Osteocyte (in vitro differentiated cells): Measurements from ENCODE around the gene VSTM2L. TPM values are rescaled to one million over a fixed set of nuclear protein-coding genes. Genes with fewer than 3 reads are reported as not detected.

ENCODE experiments used
- DNase-seq: peaks from one replicate; pipeline ENCODE4 v3.0.0; 2021; ENCODE audit warnings: mixed read lengths; ENCODE audit not compliant: unreplicated experiment; ENCODE audit errors: extremely low spot score
- H3K27ac Mint-ChIP-seq: one replicate; pipeline ENCODE4 v1.8.0; 2021; ENCODE audit warnings: mild to moderate bottlenecking, mixed read lengths; ENCODE audit not compliant: unreplicated experiment
- H3K27me3 Mint-ChIP-seq: one replicate; pipeline ENCODE4 v1.8.0; 2021; ENCODE audit warnings: mixed read lengths; ENCODE audit not compliant: unreplicated experiment
- H3K36me3 Mint-ChIP-seq: one replicate; pipeline ENCODE4 v1.8.0; 2021; ENCODE audit warnings: mixed read lengths; ENCODE audit not compliant: unreplicated experiment
- H3K4me1 Mint-ChIP-seq: one replicate; pipeline ENCODE4 v1.8.0; 2021; ENCODE audit warnings: mixed read lengths; ENCODE audit not compliant: unreplicated experiment
- H3K4me3 Mint-ChIP-seq: one replicate; pipeline ENCODE4 v1.8.0; 2021; ENCODE audit warnings: mild to moderate bottlenecking, moderate library complexity, mixed read lengths; ENCODE audit not compliant: unreplicated experiment
- H3K9me3 Mint-ChIP-seq: one replicate; pipeline ENCODE4 v1.8.0; 2021; ENCODE audit warnings: mixed read lengths; ENCODE audit not compliant: unreplicated experiment
- CTCF ChIP-seq: fragments of 200-600 bp; sonication (generic); IDR thresholded peaks from 2 replicates; pipeline ENCODE4 v1.5.0; 2021; ENCODE audit warnings: antibody characterized with exemption, mild to moderate bottlenecking, moderate library complexity
- total RNA-seq: library from RNA; stranded (reverse); gene quantifications from 2 replicates; pipeline ENCODE4 v1.2.1, GENCODE V29; 2021

Gene VSTM2L
- total RNA-seq, 1 donor from 2014 or later, result 14.7 TPM

- no peak overlapping the region for H3K4me3 Mint-ChIP-seq
- no peaks in the 10 kb centered on the region for H3K9me3 Mint-ChIP-seq
- TF ChIP-seq CTCF, result no peak
- H3K4me1 Mint-ChIP-seq, result peaks cover 73% of the 10 kb centered on the region
- no peaks in the 10 kb centered on the region for H3K36me3 Mint-ChIP-seq
- H3K27ac Mint-ChIP-seq, result no peak overlapping the region
- DNase-seq, result no peak
- H3K27me3 Mint-ChIP-seq, result peaks cover 2% of the 10 kb centered on the region
These were observed 12.5 kb downstream of the VSTM2L start for GRCh38 chr20:37915434-37915787.

DNA sequence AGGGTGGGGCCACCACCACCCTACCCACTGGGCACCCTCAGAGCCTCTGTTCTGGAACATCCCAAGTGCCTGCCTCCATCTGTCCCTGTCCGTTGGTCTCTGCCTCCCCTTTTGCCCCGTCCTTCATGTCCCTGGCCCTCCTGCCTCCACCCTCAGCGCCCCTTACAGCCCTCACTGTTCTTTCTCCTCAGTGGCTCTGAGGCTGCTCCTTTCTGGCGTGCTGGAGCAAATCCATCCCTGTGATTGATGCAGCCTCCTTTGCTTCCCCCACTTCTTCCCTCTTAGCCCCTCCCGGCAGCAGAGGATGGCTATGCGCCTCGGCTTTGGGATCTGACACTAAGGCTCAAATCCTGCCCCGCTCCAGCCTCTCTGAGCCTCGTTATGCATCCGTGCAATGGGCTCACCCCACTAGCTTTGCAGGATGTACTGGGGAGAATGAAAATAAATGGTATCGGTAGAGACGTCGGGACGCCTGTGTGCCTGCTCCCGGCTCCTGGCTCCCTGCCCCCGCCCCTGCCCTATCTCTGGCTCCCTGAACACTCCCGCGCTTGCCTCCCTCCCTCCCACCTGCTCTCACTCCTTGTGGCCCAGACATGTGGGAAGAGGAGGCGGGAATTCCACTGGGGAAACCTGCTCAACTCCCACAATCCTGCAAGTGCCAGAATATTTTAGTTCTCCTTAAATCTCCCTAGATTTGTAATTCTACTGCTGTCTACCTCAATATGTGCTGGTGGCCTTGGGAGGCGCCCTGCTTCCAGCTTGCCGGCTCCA is 13.1 kb downstream of the VSTM2L start:
- no peak overlapping the region for H3K27ac Mint-ChIP-seq
- DNase-seq, result no peak
- no peaks in the 10 kb centered on the region for H3K9me3 Mint-ChIP-seq
- no peak overlapping the region for H3K4me3 Mint-ChIP-seq
- no peaks in the 10 kb centered on the region for H3K36me3 Mint-ChIP-seq
- peaks cover 3% of the 10 kb centered on the region for H3K27me3 Mint-ChIP-seq
- peaks cover 72% of the 10 kb centered on the region for H3K4me1 Mint-ChIP-seq
- TF ChIP-seq CTCF, result no peak

DNA sequence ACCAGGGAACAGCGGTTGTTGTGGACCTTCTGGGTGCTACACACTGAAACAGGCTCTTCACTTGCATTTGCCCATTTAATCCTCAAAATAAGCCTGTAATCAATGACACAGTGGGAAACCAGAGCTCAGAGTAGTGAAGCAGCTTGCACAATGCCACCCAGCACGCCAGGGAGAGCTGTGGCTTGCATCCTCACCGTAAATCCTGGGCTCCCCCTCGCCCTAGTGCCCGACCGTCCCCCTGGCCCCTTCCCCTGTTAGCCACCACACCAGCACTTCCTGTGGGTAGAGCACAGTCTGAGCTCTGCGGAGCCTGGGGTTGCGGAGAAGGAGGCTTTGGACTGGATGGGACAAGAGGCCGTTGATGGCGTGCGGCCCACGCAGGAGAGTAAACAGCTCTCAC is 14.5 kb downstream of the VSTM2L start:
- H3K27me3 Mint-ChIP-seq, result peaks cover 3% of the 10 kb centered on the region

GRCh38 chr20:37918035-37918434 is 15.1 kb downstream of the VSTM2L start:
- H3K27me3 Mint-ChIP-seq, result peaks cover 3% of the 10 kb centered on the region
- H3K27ac Mint-ChIP-seq, result no peak overlapping the region
- DNase-seq, result no peak
- no peak for TF ChIP-seq CTCF
- H3K4me3 Mint-ChIP-seq, result no peak overlapping the region
- no peaks in the 10 kb centered on the region for H3K36me3 Mint-ChIP-seq
- H3K9me3 Mint-ChIP-seq, result no peaks in the 10 kb centered on the region
- H3K4me1 Mint-ChIP-seq, result peaks cover 53% of the 10 kb centered on the region

More for the DNA sequence above, 14.5 kb downstream of the VSTM2L start:
- Mint-ChIP-seq H3K4me3 (no peak overlapping the region), H3K36me3 (no peaks in the 10 kb centered on the region), H3K4me1 (peaks cover 58% of the 10 kb centered on the region), H3K9me3 (no peaks in the 10 kb centered on the region), H3K27ac (no peak overlapping the region)
- no peak for DNase-seq
- TF ChIP-seq CTCF, result no peak

DNA sequence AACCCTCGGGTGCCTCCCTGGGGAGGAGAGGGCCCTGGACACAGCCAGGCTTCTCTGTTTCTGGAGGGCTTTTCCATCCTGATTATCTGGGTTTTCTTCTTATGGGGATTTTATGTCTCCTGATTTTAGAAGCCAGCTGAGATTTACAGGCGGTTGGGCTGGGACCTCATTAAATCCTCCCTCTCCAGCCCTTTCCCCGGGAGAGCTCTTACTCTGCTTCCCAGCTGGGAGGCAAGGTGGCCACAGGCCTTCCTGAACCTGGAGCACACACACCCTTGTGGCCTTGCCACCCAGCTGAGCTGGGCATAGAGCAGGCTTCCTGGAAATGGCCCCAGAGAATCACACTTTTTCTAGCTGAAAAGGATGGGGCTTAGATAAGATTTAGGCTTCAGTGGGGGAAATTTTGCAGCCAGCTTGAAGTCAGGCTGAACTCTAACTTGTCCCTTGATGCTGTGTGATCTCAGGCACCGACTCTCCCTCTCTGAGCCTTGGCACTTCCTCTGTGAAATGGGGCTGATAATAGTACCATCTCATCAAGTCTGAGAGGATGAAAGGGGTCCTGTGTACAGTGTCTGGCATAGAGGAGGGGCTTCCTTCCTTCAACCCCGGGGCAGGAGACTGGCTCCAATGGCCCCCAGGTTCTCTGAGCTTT is 16.6 kb downstream of the VSTM2L start:
- H3K27ac Mint-ChIP-seq, result peak overlapping the region; percentile 27
- no peak overlapping the region for H3K4me3 Mint-ChIP-seq
- no peaks in the 10 kb centered on the region for H3K36me3 Mint-ChIP-seq

More for the DNA sequence above, 16.6 kb downstream of the VSTM2L start:
- Mint-ChIP-seq H3K9me3 (no peaks in the 10 kb centered on the region), H3K27me3 (peaks cover 3% of the 10 kb centered on the region), H3K4me1 (peaks cover 41% of the 10 kb centered on the region)
- no peak for TF ChIP-seq CTCF
- no peak for DNase-seq
